ENCODE data around the gene SLK. TPM values are rescaled to one million over a fixed set of nuclear protein-coding genes. Genes with fewer than 3 reads are reported as not detected.

The SLK gene
- 58.7 and 60.5 TPM in 2 replicates for total RNA-seq

DNA sequence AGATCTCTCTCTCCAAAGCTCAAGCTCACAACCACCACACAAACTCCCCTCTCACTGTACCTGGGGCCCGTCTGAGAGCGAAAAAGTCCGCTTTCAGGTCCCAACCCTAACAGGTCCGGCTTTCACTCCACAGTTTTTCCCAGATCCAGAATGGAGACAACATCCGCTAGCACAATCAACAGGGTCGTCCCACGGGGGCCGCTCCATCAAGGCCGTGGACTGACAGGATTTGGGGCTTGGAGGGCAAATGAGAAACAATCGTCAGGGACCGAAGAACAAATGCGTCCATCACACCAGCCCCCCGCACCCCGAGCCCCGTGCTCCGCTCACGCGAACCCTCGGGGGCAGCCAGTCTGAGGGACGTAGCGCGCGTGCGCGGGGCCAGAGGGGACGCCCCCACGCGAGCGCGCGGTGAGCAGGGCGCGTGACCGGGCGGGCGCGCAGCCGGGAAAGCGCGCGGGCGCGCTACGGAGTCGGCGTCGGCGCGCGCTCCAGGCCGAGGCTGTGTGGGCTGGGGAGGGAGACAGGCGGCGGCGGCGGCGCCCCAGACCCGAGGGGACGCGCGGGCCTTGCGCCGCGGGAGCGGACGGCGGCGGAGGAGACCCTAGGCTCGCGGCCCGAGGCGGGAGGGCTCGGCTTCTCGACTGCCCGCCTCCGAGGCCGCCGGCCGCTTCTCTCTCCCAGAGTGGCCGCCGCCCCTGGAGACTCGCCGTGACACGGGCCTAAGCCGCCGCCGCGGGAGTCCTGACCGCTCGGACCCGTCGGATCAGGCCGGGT, at the start of gene SLK:
Gene SLK (plus strand): TSS at position 470 of the 777 bp plus-strand sequence. CDS start 606 bp downstream, outside the sequence.

DNA sequence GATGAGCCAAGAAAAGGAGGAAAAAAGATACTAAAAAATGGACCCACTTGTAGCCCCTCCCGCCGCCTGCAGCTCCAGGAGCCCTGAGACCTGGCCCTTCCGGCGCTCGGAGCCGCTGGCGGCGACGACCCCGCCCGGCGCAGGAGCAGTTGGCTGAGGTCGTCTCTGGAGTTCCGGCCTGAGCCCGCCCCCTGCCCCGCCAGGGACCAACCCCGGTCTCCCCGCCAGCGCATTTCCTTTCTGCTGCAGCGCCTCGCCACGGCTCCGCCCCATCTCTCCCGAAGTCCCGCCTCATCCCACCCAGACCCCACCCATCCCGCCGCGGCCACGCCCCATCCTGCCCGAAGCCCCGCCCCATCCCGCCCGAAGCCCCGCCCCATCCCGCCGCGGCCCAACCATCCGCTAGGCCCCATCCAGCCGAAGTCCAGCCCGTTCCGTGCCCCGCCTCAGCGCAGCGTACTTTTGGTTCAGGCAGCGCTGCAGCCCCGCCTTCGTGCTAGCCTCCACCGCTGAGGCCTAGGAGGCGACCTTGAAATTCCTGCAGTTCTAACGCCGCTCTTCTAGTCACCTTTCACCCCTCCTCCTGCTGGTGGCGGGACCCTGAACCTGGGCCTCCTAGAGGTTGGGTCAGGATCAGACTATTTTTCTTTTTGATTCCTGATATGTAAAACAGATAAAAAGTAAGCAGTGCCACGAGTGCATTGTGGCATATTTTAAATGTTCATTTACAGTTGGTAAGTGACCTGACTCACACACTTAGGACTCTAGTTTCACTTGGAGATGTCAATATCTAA, 48.7 kb upstream of the SLK start, which contains the start of gene STN1:
Gene STN1 (minus strand): TSS at position 132 of the 794 bp plus-strand sequence. CDS start 590 bp downstream, outside the sequence.

Small RNA genes within 50 kb of the gene (small RNA-seq; reads per million reads assigned to genes)
- gene RN7SL524P: not detected

Other genes starting within 250 kb of the SLK start
- gene SH3PXD2A, start 111.6 kb upstream of the SLK start, total RNA-seq: 58.3 and 83.9 TPM in 2 replicates
- 29.4 and 39.0 TPM in 2 replicates for gene STN1, start 49.0 kb upstream of the SLK start, total RNA-seq
- 1.2 and 1.6 TPM in 2 replicates for gene COL17A1, start 118.7 kb downstream of the SLK start, total RNA-seq
- 7.6 and 7.8 TPM in 2 replicates for gene SFR1, start 155.0 kb downstream of the SLK start, total RNA-seq

Data from hair follicle dermal papilla cell (primary cell).